Left cardiac atrium (tissue), 4 donors: Measurements from ENCODE around the gene EYS. TPM values are rescaled to one million over a fixed set of nuclear protein-coding genes. Genes with fewer than 3 reads are reported as not detected.
"Not testable (repeated sequence)": the region's sequence is repeated elsewhere in the genome, so short reads cannot be mapped to it uniquely, and the experiment has no call there.

Experiments used
- ATAC-seq, 2 donors: fragments of 200-7000 bp; cut with Tn5 transposase; one replicate each; pipeline ENCODE4 v1.9.1; 2020; ENCODE audit warnings: mild to moderate bottlenecking in 2 of 2, moderate library complexity in 2 of 2
- DNase-seq: peaks from one replicate; pipeline ENCODE4 v3.0.0-alpha.2; 2020
- intact Hi-C, 2 donors: fragments of 100-400 bp; cut with DNase I; formaldehyde crosslinking; loops; one replicate each; pipeline versions ENCODE4 v1.14.1 to v1.15.1; 2022 to 2023
- total RNA-seq, 2 donors: library from RNA; stranded (reverse); fragmentation: NEBNext Ultra II Directional; extraction: Animal tissue kit (Norgen Biotek cat#: 25700); gene quantifications; one replicate each; pipeline ENCODE4 v1.2.1, GENCODE V29; 2021
- donor health status: DM: no; HTN: yes; CAD: no.
- donor health status: DM: no; HTN: yes; CAD: no; lungs with severe emphysema.
- donor health status: DM: yes; HTN: yes; CAD: no.
- donor health status: Dilated cardiomyopathy.

EYS gene
- total RNA-seq, 2 donors from 2014 or later, result 0.44 TPM; not detected in 1

DNA sequence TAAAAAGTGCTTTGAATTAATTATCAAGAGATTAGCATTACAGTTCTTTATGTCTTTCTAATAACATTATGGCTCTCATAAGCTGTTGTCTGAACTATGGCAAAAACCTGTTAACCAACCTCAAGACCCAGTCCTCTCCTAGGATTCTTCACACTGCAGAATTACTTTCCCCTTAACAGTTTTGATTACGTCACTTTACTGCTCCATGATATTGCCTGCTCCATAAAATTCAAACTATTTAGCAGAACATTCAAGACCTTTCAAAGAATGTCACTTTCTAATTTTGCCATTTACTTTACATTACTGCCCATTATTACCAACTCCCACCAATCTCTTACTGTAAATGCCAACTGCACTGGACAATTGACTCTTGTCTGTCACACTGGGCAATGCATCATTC lies 1227.9 kb downstream of the EYS start:
- DNase-seq, result no peak
- ATAC-seq, result no peak
- intact Hi-C loops, result no loop called here

DNA sequence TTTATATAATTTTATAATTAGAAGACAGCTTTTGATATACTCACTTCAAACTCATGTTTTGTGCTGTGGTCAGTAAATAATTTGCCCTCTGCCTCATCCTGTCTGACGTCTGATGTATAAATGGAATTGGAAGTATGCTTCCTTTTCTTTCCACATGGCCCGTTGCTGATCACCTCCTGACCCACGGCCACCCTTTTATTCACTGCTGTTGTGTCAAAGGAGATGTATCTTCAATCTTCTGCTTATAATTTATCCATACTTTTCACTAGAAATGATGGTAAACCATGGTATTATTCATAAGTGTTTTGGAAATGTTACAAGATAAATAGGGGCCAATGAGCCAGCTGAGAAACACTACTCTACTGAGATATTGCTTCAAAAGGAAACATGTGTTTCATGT lies 1229.6 kb downstream of the EYS start:
- ATAC-seq (no peak), DNase-seq (no peak)
- intact Hi-C loops, result no loop called here

DNA sequence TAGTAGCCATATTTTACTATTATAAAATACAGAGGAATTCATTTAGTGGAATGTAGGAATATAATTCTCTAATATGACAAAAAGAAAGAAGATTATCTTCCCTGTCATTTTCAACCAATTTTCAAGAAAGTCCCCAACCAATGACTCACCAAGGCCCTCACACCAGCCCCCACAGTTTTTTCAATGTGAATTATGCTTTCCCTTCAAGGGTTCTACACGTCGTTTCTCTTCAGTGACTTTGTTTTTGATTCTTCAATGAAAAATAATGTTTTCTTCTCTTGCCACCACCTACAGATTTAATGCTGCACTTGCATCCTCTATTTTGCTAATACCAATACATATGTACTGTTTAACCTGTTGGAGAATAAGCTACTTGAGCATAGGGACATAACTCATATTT lies 1230.1 kb downstream of the EYS start:
- intact Hi-C loops, result no loop called here
- no peak for DNase-seq
- no peak for ATAC-seq

DNA sequence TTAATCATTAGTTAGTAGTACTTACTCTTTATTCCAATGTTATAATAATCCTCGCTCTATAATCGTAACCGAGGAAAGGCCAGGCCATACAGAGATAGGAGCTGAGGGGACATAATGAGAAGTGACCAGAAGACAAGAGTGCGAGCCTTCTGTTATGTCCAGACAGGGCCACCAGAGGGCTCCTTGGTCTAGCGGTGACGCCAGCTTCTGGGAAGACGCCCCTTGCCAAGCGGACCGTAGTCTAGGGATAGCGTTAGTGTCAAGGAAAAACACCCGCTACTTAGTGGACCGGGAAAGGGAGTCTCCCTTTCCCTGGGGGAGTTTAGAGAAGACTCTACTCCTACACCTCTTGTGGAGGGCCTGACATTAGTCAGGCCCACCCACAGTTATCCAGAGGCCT lies 1237.6 kb downstream of the EYS start:
- intact Hi-C loops, ATAC-seq, DNase-seq: not testable (repeated sequence)

DNA sequence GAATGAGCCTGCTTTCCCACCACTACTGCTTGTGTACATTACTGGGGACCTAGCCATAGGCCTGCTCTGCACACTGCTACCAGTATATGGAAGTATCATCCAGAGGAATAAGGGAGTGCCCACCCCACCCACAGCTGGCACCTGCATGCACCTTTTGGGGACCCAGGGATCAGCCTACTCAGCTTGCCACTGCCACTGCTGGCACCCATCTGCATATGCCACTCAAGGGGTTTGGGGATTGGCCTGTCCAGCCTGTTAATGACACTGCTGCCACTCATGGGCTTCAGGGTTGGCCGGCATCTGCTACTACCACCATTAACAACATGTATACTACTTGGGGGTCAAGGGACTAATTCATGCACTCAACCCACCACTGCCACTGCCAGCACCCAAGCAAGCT lies 1239.4 kb downstream of the EYS start:
- intact Hi-C loops, result no loop called here
- DNase-seq, result no peak
- no peak for ATAC-seq

DNA sequence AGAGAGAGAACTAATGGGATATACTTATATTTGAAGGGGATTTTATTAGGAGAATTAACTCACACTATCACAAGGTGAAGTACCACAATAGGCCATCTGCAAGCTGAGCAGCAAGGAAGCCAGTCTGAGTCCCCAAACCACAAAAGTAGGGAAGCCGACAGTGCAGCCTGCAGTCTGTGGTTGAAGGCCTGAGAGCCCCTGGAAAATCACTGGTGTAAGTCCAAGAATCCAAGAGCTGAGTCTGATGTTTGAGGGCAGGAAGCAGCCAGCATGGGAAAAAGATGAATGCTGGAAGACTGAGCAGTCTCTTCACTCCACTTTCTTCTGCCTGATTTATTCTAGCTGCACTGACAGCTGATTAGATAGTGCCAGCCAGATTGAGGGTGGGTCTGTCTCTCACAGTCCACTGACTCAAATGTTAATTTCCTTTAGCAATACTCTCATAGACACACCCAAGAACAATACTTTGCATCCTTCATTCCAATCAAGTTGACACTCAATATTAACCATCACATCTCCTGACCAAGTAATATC lies 1247.5 kb downstream of the EYS start:
- ATAC-seq, result no peak
- intact Hi-C loops, result no loop called here
- DNase-seq, result no peak

DNA sequence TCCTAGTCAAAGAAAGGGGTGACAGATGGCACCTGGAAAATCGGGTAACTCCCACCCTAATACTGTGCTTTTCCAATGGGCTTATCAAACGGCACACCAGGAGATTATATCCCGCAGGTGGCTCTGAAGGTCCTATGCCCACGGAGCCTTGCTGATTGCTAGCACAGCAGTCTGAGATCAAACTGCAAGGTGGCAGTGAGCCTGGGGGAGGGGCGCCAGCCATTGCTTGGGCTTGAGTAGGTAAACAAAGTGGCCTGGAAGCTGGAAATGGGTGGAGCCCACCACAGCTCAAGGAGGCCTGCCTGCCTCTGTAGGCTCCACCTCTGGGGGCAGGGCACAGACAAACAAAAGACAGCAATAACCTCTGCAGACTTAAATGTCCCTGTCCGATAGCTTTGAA lies 1258.9 kb downstream of the EYS start:
- ATAC-seq, DNase-seq, intact Hi-C loops: not testable (repeated sequence)

DNA sequence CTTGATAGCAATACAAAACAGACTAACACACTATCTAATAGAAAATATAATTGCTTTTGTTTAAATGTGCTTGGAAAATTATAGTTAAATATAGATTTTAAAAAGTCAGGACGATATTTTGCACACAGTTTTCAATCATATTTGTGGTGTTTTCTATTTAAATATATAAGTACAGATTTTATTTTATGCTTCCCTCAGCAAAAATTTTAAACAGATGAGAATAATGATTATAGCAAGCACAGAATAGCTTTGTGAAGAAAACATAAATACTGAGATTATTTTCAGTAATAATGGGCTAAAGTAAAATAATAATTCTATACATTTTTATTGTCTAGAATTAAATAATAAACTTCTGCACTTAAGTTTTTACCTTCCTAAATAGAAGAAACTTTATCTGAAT lies 1262.0 kb downstream of the EYS start:
- DNase-seq, result no peak
- no peak for ATAC-seq

DNA sequence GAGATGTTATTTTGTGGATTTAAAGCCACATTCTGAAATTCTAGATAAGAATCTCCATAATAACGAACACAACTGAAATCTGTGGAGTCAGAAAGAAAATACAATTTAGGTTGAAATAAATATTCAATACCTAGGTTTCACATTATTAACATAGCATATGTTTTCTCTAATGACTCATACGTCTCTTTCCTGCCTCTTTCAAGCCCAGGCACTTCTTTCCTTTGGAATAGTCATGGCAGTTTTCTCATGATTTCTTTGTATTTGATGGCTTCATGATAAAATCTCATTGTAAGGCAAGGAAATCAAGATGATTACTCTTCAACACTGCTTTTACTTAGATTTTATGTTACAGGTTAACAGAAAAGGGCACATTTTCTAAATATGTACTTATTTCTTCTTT lies 1267.8 kb downstream of the EYS start:
- no peak for ATAC-seq
- DNase-seq, result no peak
- intact Hi-C loops, result no loop called here

More for the DNA sequence above, 1262.0 kb downstream of the EYS start:
- intact Hi-C loops, result no loop called here

DNA sequence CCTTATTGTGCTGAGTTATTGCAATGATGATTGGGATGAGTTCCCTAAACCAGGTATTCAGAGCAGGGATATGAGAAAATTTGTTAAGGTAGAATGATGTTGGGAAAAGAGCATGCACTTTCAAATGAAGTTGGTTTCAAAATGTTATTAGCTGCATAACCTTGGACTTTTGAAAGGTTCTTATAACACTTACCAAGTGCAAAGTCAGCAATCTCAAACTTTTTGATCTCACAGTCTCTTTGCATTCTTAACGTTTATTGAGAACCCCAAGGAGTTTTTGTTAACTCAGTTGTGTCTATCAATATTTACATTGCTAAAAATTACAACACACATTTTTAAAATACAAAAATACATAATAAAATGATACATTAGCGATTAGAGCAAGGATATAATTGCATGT lies 1269.0 kb downstream of the EYS start:
- intact Hi-C loops, result no loop called here
- DNase-seq (no peak), ATAC-seq (no peak)

DNA sequence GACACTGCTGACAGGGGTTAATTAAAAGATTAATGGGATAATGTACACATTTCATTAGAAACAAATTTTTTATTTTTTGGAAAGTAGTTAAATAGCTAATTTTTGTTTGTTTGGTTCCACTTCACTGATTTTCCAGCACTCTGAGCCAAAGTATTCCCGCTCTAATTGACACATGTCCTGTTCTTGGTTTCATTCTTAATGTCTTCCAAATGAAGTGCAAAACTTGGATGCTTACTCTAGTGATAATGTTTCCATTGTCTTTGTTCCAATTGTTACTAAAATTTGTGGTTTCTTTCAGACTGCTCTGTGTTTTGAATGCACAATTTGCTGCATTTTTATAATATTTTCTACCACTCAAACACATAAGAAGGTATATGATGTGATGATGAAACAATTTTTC lies 1277.1 kb downstream of the EYS start:
- intact Hi-C loops, result no loop called here
- ATAC-seq (no peak), DNase-seq (no peak)

DNA sequence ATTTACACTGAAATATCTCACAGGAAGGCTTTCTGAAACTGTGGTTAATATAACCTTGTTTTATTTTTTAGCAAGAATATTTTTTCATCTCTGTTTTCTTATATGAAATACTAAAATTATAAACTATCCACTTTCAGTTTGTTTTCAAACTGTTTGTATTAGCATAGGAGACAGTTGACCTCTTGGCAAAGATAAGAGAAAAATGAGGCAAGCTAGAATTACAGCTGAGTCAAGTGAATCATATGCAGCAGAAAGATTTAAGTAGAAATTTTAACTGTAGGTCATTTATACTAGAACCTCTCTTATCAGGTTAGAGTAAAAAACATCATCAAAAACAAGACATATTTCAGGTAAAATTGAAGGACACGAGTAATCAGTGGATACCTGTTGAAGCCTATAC lies 1278.8 kb downstream of the EYS start:
- intact Hi-C loops, result no loop called here
- ATAC-seq, result no peak
- DNase-seq, result no peak

DNA sequence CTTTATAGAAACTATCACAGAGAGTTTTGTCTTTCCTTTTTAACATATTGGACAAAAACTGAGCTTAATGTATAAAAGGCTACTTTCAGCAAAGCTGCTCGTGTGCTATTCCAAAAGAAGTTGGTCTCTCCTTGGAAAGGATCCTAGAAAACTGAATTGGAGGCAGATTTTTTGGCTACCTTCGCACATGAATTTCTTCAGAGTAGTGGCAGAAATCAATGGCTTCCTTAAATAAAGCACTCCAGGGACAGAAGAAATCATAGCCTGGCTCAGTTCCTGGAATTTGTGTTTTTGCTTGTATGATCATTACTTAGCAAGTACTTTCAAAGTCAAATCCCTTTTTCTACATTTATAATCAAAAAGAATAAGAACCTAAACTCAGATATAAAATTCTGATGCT lies 1291.1 kb downstream of the EYS start:
- ATAC-seq (peak in 1 of 2 donors; percentile 50), DNase-seq (no peak)
- intact Hi-C loops, result no loop called here

DNA sequence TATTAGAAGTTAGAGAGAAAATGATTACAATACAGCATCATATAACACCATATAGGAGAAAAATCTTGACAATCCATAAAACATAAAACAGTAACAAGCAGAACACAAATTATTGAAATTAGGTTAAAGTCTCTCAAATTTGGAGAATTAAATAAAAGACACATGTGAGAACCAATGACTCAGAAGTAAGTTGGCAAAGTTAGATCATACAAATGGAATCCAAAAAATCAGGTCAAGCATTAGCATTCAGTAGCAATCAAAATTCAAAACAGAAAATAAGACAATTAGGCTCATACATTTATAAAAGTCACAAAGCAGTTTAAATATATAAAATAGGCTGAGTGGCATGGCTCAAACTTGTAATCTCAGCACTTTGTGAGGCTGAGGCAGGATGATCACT lies 1295.8 kb downstream of the EYS start:
- no peak for ATAC-seq
- no peak for DNase-seq
- intact Hi-C loops, result no loop called here

DNA sequence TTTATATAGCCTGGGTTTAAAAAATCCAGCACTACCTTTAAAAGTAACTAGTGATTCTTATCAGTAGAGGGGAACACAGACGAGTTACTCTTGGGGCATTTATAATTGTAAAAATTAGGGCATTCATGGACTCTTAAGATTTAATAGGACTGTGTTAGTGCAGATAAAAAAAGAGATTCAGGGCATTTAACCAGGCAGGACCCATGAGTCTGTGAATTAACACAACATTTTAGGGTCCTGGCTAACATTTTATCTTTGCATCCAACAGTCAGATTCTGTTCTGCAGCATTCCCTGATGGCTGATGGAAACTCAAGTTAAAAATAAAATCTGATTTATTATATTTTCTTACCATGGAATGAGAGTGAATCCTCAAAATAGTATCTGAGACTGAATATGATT lies 1297.1 kb downstream of the EYS start:
- intact Hi-C loops, result no loop called here
- DNase-seq, result no peak
- ATAC-seq, result no peak

DNA sequence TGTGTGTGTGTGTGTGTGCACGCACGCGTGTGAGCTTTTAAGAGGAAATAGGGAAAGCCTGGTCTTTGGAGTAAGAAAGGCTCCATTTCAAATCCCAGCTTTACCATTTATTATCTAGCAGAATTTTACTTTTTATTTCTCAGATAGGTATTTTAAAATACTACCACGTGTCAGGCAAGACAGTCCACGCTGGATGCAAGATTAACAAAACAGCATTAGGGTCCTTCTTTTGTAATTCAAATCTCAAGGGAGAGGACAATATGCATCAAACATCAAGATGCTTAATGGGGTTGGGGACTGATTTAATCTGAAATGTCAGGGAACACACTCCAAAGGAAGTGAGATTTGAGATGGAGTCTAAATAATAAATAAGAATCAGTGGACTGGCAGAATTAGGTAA lies 1302.6 kb downstream of the EYS start:
- no peak for ATAC-seq
- intact Hi-C loops, result no loop called here

DNA sequence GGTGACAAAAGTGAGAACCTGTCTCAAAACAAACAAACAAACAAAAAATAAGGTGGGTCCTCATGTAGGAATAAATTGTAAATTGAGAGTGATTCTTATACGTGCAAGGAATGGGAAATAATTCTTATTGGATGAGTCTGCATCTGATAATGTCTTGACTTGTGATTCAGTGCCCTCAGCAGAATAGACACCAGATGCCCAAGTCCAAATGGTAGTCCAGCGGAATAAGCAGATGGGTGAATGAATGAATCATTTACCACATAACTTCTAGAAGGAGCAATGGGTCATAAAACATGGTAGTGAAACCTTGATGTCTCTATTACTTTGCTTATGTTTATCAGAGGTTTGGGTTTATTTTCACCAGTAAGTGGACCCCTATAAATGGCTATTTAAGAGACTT lies 1323.7 kb downstream of the EYS start:
- DNase-seq (no peak), ATAC-seq (no peak)
- intact Hi-C loops, result no loop called here

More for the DNA sequence above, 1302.6 kb downstream of the EYS start:
- no peak for DNase-seq

DNA sequence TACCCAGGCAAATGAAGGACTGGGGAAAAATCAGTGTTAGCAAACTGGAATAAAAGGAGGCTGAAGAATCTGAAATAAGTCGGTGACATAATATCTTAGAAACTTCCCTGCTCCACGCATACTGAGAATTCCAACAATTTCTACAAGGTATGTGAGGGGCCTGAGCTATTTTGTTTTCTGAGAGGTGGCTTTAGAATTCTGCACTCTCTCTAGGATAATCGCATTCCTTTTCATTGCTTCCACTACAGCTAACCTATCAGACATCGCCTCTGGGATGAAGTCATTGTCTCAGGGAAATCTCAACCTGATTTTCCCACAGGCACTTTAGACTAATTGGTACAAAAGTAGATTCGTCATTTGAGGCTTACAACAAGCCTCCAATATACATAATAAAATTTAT lies 1330.6 kb downstream of the EYS start:
- no peak for DNase-seq
- intact Hi-C loops, result no loop called here
- ATAC-seq, result no peak

DNA sequence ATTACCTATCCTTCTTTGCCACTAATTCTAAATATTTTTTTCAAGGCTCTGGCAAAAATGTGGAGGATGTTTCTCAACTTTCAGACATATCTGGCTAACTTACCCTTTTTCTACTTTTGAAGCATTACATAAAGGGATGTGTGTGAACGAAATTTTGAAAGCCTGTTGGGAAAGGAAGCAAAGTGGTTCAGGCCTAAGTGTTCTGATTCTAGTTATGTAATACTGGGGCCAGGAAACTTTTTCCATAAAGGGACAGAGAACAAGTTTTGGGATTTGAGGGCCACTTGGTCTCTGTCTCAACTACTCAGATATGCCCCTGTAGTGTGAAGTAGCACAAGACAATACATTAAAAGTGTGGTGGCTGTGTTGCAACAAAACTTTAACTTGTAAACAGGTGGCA lies 1349.6 kb downstream of the EYS start:
- intact Hi-C loops, result no loop called here
- no peak for DNase-seq
- peak in 1 of 2 donors; percentile 79 for ATAC-seq

DNA sequence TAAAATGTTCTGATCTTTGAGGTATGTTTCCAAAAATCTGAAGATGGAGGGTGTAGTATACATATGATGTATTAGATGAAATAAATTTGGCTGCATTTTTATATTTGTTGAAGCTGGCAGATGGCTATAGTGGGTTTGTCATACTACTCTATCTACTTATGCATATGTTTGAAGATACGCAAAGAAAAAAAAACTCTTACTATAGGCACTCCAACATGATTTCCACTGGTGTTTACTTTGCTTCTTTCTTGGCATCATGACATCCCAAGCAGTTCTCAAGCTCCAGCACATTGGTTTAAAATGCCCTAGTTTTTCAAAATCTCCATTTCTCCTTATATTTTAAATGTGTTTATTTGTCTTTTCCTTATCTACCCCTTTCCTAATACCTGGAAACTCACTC lies 1359.6 kb downstream of the EYS start:
- no peak for DNase-seq
- no peak for ATAC-seq
- intact Hi-C loops, result no loop called here

DNA sequence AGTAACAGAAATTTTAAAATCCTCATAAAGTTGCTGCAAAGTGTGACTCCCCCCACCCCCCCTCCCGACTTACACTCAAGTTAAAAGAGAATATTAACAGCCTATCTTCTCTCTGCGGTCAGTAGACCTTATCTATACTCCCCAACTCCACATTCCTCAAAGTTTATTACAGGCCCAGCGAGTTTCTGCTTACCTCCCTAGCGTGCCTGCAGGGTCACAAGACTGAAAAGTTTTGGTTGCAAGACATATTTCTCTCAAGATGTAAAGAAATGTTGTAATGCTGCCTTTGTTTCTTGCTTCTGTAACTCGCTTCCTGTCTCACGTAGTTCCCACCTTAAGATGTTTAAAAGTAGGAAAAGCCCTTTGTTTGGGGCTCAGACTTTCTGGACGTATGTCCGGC lies 1371.8 kb downstream of the EYS start:
- ATAC-seq (no peak), DNase-seq (no peak)
- intact Hi-C loops, result no loop called here

DNA sequence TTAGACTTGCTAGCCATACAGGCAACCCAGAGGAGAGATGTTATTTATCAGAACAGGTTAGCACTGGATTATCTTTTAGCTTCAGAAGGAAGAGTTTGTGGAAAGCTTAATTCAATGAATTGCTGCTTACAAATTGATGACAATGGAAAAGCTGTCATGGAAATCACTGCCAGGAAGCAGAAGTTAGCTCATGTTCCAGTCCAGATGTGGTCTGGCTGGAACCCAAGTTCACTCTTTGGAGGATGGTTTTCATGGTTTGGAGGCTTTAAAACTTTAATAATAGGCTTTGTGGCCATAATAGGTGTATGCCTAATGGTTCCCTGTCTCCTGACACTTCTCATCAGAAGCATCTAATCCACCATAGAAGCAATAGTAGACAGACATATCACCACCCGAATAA lies 1372.4 kb downstream of the EYS start:
- intact Hi-C loops, result no loop called here
- ATAC-seq (no peak), DNase-seq (no peak)
